Measurements from ENCODE around the gene POGLUT3. TPM values are rescaled to one million over a fixed set of nuclear protein-coding genes. Genes with fewer than 3 reads are reported as not detected.

Gene POGLUT3
- total and polyA plus RNA-seq, 2 experiments from 2014 or later, result 7.6 to 12.2 TPM

- TF ChIP-seq EZH2phosphoT487 (IDR thresholded peaks at IDR 0.05; ENCODE audit: unreplicated experiment), result no peak
- no peak for TF ChIP-seq NANOG (IDR thresholded peaks at IDR 0.05; ENCODE audit: borderline replicate concordance)
- TF ChIP-seq JUNB (IDR thresholded peaks at IDR 0.05; ENCODE audit: unreplicated experiment), result no peak
These were observed 40.3 kb upstream of the POGLUT3 start (continued) for GRCh38 chr11:108538502-108538901.

- DNase-seq (ENCODE audit: low spot score), result no peak
- TF ChIP-seq EZH2phosphoT487 (IDR thresholded peaks at IDR 0.05; ENCODE audit: unreplicated experiment) (no peak), EZH2 (IDR thresholded peaks at IDR 0.05; ENCODE audit: low read depth, unreplicated experiment) (no peak), ZNF331 (CRISPR knock-in tag; IDR thresholded peaks at IDR 0.05; ENCODE audit: low read depth) (no peak), ZNF114 (CRISPR knock-in tag; IDR thresholded peaks at IDR 0.05) (no peak), NANOG (IDR thresholded peaks at IDR 0.05; ENCODE audit: borderline replicate concordance) (no peak), ZNF462 (CRISPR knock-in tag; IDR thresholded peaks at IDR 0.05) (no peak), POLR2AphosphoS5 (IDR thresholded peaks at IDR 0.05; ENCODE audit: low read depth) (no peak), CTCF (conservative IDR thresholded peaks at IDR 0.05; ENCODE audit: low read depth in 2 of 2) (no peak), CREB1 (CRISPR knock-in tag; IDR thresholded peaks at IDR 0.05; ENCODE audit: low read depth) (no peak), JUNB (IDR thresholded peaks at IDR 0.05; ENCODE audit: unreplicated experiment) (no peak), ETS1 (IDR thresholded peaks at IDR 0.05) (no peak), STAT1 (IDR thresholded peaks at IDR 0.05; ENCODE audit: unreplicated experiment) (no peak)
- TF ChIP-seq, protein P1, sequence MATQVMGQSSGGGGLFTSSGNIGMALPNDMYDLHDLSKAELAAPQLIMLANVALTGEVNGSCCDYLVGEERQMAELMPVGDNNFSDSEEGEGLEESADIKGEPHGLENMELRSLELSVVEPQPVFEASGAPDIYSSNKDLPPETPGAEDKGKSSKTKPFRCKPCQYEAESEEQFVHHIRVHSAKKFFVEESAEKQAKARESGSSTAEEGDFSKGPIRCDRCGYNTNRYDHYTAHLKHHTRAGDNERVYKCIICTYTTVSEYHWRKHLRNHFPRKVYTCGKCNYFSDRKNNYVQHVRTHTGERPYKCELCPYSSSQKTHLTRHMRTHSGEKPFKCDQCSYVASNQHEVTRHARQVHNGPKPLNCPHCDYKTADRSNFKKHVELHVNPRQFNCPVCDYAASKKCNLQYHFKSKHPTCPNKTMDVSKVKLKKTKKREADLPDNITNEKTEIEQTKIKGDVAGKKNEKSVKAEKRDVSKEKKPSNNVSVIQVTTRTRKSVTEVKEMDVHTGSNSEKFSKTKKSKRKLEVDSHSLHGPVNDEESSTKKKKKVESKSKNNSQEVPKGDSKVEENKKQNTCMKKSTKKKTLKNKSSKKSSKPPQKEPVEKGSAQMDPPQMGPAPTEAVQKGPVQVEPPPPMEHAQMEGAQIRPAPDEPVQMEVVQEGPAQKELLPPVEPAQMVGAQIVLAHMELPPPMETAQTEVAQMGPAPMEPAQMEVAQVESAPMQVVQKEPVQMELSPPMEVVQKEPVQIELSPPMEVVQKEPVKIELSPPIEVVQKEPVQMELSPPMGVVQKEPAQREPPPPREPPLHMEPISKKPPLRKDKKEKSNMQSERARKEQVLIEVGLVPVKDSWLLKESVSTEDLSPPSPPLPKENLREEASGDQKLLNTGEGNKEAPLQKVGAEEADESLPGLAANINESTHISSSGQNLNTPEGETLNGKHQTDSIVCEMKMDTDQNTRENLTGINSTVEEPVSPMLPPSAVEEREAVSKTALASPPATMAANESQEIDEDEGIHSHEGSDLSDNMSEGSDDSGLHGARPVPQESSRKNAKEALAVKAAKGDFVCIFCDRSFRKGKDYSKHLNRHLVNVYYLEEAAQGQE (IDR thresholded peaks at IDR 0.05; ENCODE audit: unreplicated experiment), result no peak
- peaks cover 13% of the 10 kb centered on the region; the same call in 2 of the 3 replicates for H3K4me1 Mint-ChIP-seq
These were observed 39.8 kb upstream of the POGLUT3 start for GRCh38 chr11:108538022-108538424.

More at GRCh38 chr11:108538022-108538424, 39.8 kb upstream of the POGLUT3 start:
- Histone ChIP-seq H4K20me1 (replicated peaks; ENCODE audit: insufficient read depth) (no peaks in the 10 kb centered on the region), H3K9me2 (ENCODE audit: insufficient read depth) (no peaks in the 10 kb centered on the region), H3F3A (replicated peaks; ENCODE audit: low read depth) (no peaks in the 10 kb centered on the region), H3K27me3 (ENCODE audit: insufficient read depth) (no peaks in the 10 kb centered on the region), H3K27ac (ENCODE audit: low read depth) (0 out of 2 replicates have a peak overlapping the region, but pooled peaks have one; percentile 43), H3K4me3 (no peak overlapping the region), H3K79me2 (replicated peaks; ENCODE audit: insufficient read depth) (no peaks in the 10 kb centered on the region), H3K36me3 (ENCODE audit: insufficient read depth) (no peaks in the 10 kb centered on the region), H2AFZ (no peak overlapping the region), H3K4me2 (no peak overlapping the region), H3K4me1 (ENCODE audit: insufficient read depth) (no peaks in the 10 kb centered on the region)
- H3K36me3 Mint-ChIP-seq (ENCODE audit: low read depth), result no peaks in the 10 kb centered on the region
- 0 out of 2 replicates have a peak overlapping the region, but pooled peaks have one; percentile 43 for H3K27ac Mint-ChIP-seq
- no peak overlapping the region for H3K4me3 Mint-ChIP-seq
- H3K27me3 Mint-ChIP-seq (ENCODE audit: insufficient read depth, low read depth, poor library complexity), result no peaks in the 10 kb centered on the region
- 0 out of 3 replicates have a peak, but pooled peaks have one; percentile 21 for ATAC-seq
- H3K9me3 Mint-ChIP-seq, result no peaks in the 10 kb centered on the region

All from GM23338 (cell line).